Measurements from ENCODE around the gene TTC9C. TPM values are rescaled to one million over a fixed set of nuclear protein-coding genes. Genes with fewer than 3 reads are reported as not detected.

The TTC9C gene
- total RNA-seq, 1 experiment from 2014 or later, result 63.1 TPM

DNA sequence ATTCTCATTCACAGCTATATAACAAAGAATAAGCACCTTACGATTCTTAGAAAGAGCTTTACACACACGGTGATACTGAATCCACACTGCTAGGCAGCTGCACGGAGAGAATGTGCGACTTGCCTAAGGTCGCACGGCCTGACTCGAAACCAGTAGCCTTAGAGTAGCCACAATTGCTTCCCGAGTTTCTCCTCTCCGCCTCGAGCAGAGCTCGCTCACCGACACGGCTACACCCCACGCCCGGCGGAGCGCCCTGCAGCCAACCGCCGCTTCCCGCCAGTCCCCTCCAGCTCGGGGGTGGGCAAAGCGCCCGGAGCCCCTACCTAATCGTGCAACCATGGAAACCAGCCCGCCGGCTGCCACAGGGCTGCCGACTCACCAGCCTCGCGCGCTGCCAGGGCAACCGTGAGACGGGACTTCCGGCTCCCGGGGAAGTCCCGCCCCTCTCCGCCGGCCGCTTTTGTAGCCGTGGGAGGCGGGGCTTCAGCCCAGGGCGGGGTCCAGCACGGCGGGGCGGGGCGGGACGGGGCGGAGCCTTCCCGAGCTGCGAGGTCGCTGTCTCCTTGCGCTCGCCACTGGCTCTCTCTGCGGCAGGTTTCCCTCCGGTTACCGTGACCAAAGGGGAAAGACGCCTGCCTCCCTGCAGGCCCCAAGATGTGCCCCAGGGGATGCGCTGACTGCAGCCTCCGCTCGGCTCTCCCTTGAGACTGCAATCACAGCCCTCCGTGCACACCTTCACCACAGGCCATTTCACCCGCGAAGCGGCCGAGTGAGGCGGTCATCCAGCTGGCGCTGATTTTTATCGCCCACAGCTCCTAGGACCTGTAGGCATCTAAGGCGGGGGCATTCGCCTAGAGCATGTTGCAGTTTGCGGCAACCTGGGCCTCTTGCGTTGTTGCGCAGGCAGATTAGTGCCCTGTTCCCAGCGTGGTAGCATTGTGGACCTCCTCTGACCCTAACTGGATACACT, 22.1 kb upstream of the TTC9C start:
- Histone ChIP-seq H3K27me3 (ENCODE audit: control insufficient read depth, insufficient read depth, low read length) (no peaks in the 10 kb centered on the region), H3K4me3 (ENCODE audit: insufficient read depth, low read depth, low read length) (peak overlapping the region; percentile 62), H3K36me3 (replicated peaks; ENCODE audit: control insufficient read depth, insufficient read depth, low read length) (no peaks in the 10 kb centered on the region; the same call in 1 of the 2 replicates)
- peak; percentile 99 for DNase-seq

DNA sequence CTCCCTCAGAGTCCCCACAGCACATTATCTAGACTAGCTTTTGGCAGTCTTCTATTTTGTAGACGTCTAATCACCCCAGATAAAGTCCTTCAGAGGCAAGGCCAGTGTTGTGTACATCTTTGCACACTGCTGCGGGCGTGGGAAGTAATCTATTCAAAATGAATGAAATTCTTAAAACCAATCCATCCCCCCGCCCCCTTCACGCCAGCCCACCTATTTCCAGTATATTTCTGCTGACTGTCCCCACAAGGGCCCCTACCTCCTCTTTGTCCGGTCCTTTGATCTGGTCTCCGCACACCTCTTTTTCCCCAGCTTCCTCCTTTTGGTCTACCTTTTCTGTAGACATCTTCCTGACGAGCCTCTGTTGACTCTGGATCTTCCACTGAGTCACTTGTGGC, 21.4 kb upstream of the TTC9C start:
- no peak for DNase-seq
- H3K27me3 ChIP-seq (ENCODE audit: control insufficient read depth, insufficient read depth, low read length), result no peaks in the 10 kb centered on the region

DNA sequence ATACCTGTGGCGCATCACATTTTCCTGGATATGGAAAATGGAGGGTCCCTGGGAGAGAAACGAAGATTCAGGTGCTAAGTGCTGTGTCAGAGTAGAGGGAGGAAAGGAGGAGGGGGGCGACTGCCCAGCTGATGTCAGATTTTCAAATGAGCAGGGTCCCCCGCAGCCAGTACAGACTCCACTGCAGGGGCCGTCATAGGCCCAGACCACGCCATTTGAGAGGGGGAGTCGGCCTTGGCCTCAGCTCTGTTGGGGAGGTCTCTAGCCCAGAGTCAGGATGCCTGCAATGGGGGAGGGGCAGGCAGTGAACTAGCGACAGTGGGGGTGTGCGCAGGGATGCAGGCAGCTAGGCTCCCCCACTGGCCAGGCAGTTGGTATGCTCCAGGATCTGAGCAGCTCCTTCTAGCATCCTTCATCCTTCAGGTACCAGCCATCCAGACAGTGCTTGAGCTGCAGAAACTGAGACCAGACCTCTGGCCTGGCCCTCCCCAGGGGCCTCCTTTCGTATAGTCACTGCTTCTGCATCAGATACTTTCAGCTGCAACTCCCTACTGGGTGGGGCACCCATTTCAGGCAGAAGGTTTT, 20.9 kb upstream of the TTC9C start, which contains the start of the genes BSCL2 and GNG3:
Gene BSCL2, minus strand, starts transcription at position 148 of the 585 bp plus-strand sequence. CDS start 229 bp downstream, outside the sequence.
Gene GNG3, plus strand, starts transcription at position 400 of the 585 bp plus-strand sequence. CDS start 620 bp downstream, outside the sequence.
- Histone ChIP-seq H3K4me3 (ENCODE audit: insufficient read depth, low read depth, low read length) (peak within 1 kb of the TSS; percentile 65), H3K36me3 (replicated peaks; ENCODE audit: control insufficient read depth, insufficient read depth, low read length) (peaks cover 4% of the 10 kb centered on the region), H3K27me3 (ENCODE audit: control insufficient read depth, insufficient read depth, low read length) (no peaks in the 10 kb centered on the region)
- DNase-seq, result peak; percentile 92

More for the DNA sequence above, 21.4 kb upstream of the TTC9C start:
- H3K4me3 ChIP-seq (ENCODE audit: insufficient read depth, low read depth, low read length), result peak overlapping the region; percentile 62
- H3K36me3 ChIP-seq (replicated peaks; ENCODE audit: control insufficient read depth, insufficient read depth, low read length), result peaks cover 1% of the 10 kb centered on the region; the same call in 1 of the 2 replicates

DNA sequence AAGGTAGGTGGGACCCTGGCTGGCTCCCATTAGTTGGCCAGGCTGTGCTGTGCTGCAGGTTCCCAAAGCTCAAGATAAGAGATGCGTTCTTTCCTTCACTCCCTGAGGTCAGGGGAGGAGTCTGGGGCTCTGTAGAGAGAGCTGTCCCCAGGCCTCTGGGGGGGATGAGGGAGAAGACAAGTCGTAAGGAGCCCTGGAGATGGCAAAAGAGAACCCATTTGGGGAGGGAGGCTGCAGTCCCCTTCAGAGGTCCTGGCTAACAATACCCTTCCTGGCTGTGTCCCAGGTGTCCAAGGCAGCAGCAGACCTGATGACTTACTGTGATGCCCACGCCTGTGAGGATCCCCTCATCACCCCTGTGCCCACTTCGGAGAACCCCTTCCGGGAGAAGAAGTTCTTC, 19.9 kb upstream of the TTC9C start:
- H3K27me3 ChIP-seq (ENCODE audit: control insufficient read depth, insufficient read depth, low read length), result no peaks in the 10 kb centered on the region
- H3K4me3 ChIP-seq (ENCODE audit: insufficient read depth, low read depth, low read length), result peak overlapping the region; percentile 65
- peaks cover 8% of the 10 kb centered on the region for H3K36me3 ChIP-seq (replicated peaks; ENCODE audit: control insufficient read depth, insufficient read depth, low read length)
- DNase-seq, result peak; percentile 16

DNA sequence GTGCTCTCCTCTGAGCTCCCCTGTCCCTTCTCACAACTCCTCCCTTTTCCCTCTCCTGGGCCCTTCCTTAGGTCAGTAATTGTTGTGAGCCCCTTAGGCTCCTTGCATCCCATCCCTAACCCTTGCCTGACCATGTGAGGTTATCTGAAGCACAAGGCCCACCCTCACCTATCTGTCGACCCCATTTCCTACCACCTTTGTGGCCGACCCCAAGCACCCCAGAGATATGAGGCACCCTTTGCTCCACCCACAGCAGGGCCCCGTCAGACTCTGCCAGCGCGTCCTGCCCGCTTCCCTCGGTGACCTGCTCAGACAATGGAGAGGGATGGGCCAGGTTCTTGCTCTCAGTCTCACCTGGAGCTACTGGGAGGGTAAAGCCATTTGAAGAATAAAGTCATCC, 19.5 kb upstream of the TTC9C start:
- Histone ChIP-seq H3K4me3 (ENCODE audit: insufficient read depth, low read depth, low read length) (peak overlapping the region; percentile 65), H3K27me3 (ENCODE audit: control insufficient read depth, insufficient read depth, low read length) (no peaks in the 10 kb centered on the region), H3K36me3 (replicated peaks; ENCODE audit: control insufficient read depth, insufficient read depth, low read length) (peaks cover 12% of the 10 kb centered on the region)
- DNase-seq, result peak; percentile 36

DNA sequence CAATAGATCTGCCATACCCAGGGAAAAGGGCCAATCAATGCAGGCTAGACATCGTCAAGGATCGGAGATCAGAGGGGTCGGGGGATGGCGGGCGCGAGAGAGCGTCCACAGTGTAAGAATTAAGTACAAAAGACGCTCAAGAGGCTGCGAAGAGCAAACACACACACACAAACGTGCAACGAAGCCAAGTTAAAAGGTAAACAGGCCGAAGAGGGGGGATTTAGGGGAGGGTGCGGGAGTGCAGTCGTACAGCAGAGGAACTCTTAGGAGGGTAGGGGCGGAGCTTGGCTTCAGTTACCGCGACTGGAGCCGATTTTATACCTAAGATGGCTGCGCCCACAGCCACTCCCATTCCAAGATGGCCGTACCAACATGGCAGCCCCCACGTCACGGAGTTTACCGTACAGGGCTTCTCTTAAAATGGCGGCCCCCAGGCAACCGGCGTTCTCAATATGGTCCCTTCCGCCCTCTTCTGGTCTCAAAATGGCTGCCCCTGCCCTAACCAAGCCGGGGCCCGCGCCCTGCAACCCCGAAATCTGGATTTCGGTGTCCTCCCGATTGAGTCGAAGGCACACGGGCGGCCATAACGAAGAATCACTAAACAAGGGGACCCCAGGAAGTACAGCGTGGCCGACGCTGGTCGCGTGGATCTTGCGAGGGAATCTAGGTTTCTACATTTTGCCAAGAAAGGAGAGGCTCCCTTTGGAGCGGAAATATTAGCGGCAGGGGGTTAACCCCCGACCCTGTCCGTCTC, 18.9 kb upstream of the TTC9C start:
- peaks cover 16% of the 10 kb centered on the region for H3K36me3 ChIP-seq (replicated peaks; ENCODE audit: control insufficient read depth, insufficient read depth, low read length)
- H3K4me3 ChIP-seq (ENCODE audit: insufficient read depth, low read depth, low read length), result peak overlapping the region; percentile 65
- DNase-seq, result peak; percentile 92
- H3K27me3 ChIP-seq (ENCODE audit: control insufficient read depth, insufficient read depth, low read length), result no peaks in the 10 kb centered on the region

DNA sequence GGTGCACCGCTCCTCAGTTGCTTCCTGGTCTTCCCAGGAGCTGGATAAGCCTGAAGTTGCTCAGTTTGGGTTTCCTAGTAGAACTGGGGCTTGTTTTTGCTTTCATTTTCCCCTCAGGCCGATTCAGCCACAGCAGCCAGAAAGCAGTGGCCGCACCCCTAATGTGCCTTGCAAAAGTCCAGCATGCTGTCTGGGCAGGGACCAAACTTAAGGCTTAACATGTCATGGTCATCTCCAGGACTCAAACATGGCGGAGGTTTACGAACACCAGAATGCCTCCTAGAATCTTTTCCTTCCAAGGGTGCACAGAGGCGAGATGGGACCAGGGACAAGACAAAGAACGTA, 18.3 kb upstream of the TTC9C start:
- H3K36me3 ChIP-seq (replicated peaks; ENCODE audit: control insufficient read depth, insufficient read depth, low read length), result peaks cover 20% of the 10 kb centered on the region
- H3K4me3 ChIP-seq (ENCODE audit: insufficient read depth, low read depth, low read length), result peak overlapping the region; percentile 65
- H3K27me3 ChIP-seq (ENCODE audit: control insufficient read depth, insufficient read depth, low read length), result no peaks in the 10 kb centered on the region
- DNase-seq, result no peak

DNA sequence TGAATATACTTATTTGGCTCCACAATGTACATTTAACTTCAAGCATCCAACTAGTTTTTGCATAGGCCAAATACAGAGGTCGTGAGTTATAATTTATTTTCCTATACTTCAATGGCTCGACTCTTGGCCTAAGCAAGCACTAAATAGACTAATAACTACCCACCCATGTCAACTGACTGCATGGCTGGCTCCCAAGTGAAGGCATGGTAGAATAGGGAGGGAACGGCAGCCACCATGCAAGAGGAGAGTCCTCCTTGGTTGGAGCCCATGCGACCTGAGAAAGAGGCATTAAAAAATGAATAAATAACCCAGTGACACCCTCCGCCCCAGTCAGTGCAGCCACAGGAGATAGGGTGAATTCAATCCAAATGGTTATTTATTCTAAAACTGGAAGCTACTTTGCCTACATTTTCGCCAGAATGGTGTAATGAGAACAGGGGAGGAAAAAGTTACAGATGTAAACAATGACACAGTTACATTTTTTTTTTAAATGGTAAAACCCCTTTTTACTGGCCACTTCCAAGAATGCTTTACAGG, 15.9 kb upstream of the TTC9C start:
- no peak for DNase-seq
- no peak overlapping the region for H3K4me3 ChIP-seq (ENCODE audit: insufficient read depth, low read depth, low read length)
- no peaks in the 10 kb centered on the region for H3K27me3 ChIP-seq (ENCODE audit: control insufficient read depth, insufficient read depth, low read length)
- peaks cover 39% of the 10 kb centered on the region for H3K36me3 ChIP-seq (replicated peaks; ENCODE audit: control insufficient read depth, insufficient read depth, low read length)

DNA sequence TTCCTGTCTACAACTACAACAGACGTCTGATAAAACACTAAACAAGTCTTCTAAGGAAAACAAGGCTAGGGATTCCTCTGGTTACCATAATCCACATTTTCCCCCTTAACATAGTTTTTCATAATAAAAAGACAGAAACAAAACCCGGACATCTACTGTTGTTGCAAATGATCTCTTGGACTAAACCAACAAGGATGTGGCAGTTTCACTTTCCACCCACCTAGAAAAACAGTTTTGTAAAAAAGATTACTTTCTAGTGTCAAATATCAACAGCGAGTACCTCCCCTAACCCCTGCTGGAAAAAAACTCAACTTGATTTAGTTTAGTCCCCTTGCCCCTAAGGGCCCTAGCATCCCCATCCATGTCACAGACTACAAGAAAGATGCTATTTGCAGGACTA, 15.4 kb upstream of the TTC9C start:
- H3K4me3 ChIP-seq (ENCODE audit: insufficient read depth, low read depth, low read length), result no peak overlapping the region
- H3K36me3 ChIP-seq (replicated peaks; ENCODE audit: control insufficient read depth, insufficient read depth, low read length), result peaks cover 43% of the 10 kb centered on the region
- no peak for DNase-seq
- H3K27me3 ChIP-seq (ENCODE audit: control insufficient read depth, insufficient read depth, low read length), result no peaks in the 10 kb centered on the region

DNA sequence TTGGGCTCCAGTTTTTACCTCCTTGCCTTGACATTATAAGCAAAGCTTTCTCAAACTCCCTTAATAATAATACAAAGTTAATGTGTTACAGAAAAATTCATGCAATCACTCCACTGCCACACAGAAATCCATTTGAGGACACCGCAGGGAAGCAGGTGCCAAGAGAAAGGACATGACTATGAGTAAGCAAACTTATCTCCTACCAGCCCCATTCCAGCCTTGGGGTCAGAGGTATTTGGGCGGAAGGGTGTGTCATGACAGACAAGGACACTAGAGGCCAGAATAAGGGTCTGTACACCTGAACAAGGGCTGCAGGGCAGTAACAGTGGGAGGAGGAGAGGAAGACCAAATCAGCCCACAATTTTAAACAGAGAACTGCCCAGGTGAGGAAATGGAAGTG, 14.9 kb upstream of the TTC9C start:
- no peaks in the 10 kb centered on the region for H3K27me3 ChIP-seq (ENCODE audit: control insufficient read depth, insufficient read depth, low read length)
- DNase-seq, result peak; percentile 26
- H3K4me3 ChIP-seq (ENCODE audit: insufficient read depth, low read depth, low read length), result no peak overlapping the region
- H3K36me3 ChIP-seq (replicated peaks; ENCODE audit: control insufficient read depth, insufficient read depth, low read length), result peaks cover 44% of the 10 kb centered on the region

DNA sequence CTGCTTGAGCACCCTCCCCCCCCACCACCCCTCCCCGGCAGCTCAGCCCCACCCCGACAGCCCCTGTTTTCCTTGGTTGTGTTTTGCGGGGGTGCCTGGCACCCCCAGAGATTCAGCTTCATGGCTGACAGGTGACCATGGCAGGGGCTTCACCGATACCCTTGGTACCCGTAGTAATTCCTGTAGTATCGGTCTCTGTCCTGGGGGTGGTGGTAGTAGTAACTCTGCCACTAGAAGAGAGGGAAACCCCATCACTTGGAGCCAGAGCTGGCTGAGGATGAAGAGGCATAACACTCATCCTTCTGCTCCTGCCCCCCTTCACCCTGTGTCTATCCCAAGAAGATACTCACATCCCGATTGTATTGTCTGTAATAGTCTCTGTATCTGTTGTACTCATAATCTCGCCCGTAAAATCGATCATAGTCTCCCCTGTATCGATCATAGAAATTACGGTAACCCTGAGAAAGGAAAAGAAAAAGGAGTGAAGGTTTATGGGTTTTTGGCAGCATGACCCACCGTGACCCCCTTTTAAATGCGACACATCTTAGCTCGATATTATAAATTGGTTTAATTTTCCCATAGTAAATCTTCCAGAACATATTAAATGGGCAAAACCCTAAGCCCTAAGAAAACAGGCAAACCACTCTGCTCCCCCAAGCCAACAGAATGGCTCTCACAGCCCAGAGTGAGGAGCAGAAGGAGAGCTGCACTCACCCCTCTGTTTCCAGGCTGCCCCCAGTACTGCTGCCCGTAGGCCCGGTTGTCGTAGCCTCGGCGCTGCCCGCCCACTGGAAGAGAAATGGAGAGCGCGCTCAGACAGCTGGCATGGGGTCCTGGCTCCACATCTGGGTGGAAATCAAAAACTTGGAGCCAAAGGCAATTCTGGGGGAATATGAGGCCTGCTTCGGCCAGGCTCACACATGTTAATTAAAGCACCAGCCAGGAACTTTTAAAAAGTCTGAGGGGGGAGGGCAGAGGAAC, 12.8 kb upstream of the TTC9C start:
- Histone ChIP-seq H3K27me3 (ENCODE audit: control insufficient read depth, insufficient read depth, low read length) (no peaks in the 10 kb centered on the region), H3K36me3 (replicated peaks; ENCODE audit: control insufficient read depth, insufficient read depth, low read length) (peaks cover 60% of the 10 kb centered on the region), H3K4me3 (ENCODE audit: insufficient read depth, low read depth, low read length) (no peak overlapping the region)
- peak; percentile 70 for DNase-seq

DNA sequence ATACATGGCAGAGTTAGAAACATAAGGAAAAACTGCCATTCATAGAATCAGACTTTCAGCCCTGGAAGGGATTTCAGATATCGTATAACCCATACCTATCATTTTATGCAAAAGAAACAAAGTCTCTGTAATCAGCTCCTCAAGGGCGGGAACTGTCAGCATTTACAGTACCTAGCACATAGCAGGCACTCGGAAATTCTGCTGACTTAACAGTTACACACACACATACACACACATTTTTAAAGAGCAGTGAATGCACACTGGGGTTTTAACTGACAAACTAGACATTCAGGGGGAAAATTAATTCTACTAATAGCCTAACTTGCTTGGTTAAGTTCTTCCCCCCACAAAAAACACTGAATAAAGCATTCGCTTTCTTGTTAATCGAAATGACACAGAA, 12.1 kb upstream of the TTC9C start:
- H3K27me3 ChIP-seq (ENCODE audit: control insufficient read depth, insufficient read depth, low read length), result no peaks in the 10 kb centered on the region
- no peak for DNase-seq
- no peak overlapping the region for H3K4me3 ChIP-seq (ENCODE audit: insufficient read depth, low read depth, low read length)
- H3K36me3 ChIP-seq (replicated peaks; ENCODE audit: control insufficient read depth, insufficient read depth, low read length), result peaks cover 65% of the 10 kb centered on the region

DNA sequence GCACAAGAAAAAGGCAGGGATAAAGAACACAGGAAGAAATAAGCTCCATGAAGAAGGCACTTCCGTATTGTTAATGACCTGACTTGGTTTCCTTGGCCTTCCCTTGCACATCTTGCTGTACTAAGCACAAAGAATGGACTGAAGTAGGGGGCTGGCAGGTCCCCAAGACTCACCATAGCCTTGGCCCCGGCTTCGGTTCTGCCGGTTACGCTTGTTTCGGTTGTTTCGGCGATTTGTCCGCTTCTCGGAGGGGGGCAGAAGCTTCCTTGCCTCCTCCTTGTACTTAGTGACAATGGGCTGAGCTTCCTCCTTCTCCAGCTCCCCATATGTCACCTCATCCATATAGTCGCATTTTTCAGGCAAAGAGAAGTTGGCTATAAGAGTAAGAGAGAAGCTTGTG, 11.5 kb upstream of the TTC9C start:
- H3K4me3 ChIP-seq (ENCODE audit: insufficient read depth, low read depth, low read length), result no peak overlapping the region
- no peaks in the 10 kb centered on the region for H3K27me3 ChIP-seq (ENCODE audit: control insufficient read depth, insufficient read depth, low read length)
- DNase-seq, result no peak
- peaks cover 70% of the 10 kb centered on the region for H3K36me3 ChIP-seq (replicated peaks; ENCODE audit: control insufficient read depth, insufficient read depth, low read length)
